WI38 (cell line): ENCODE results near the gene STOML1.

Experiments used
- H3K4me3 ChIP-seq: 2 replicates; pipeline ENCODE4 v1.5.1; 2011; ENCODE audit warnings: low read depth, mild to moderate bottlenecking, control low read depth, low read length
- TF ChIP-seq, protein P1 (sequence below): IDR thresholded peaks from 2 replicates; pipeline ENCODE4 v1.5.1; 2012; ENCODE audit warnings: low read depth, mild to moderate bottlenecking, control low read depth, low read length

STOML1 gene

GRCh38 chr15:73959801-73960200, 32.3 kb downstream of the STOML1 start:
- TF ChIP-seq, protein P1, sequence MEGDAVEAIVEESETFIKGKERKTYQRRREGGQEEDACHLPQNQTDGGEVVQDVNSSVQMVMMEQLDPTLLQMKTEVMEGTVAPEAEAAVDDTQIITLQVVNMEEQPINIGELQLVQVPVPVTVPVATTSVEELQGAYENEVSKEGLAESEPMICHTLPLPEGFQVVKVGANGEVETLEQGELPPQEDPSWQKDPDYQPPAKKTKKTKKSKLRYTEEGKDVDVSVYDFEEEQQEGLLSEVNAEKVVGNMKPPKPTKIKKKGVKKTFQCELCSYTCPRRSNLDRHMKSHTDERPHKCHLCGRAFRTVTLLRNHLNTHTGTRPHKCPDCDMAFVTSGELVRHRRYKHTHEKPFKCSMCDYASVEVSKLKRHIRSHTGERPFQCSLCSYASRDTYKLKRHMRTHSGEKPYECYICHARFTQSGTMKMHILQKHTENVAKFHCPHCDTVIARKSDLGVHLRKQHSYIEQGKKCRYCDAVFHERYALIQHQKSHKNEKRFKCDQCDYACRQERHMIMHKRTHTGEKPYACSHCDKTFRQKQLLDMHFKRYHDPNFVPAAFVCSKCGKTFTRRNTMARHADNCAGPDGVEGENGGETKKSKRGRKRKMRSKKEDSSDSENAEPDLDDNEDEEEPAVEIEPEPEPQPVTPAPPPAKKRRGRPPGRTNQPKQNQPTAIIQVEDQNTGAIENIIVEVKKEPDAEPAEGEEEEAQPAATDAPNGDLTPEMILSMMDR, result no peak
- no peak overlapping the region for H3K4me3 ChIP-seq

- no peak overlapping the region for H3K4me3 ChIP-seq
- TF ChIP-seq, protein P1, result no peak
Observed at GRCh38 chr15:73959012-73959581, 33.0 kb downstream of the STOML1 start.

DNA sequence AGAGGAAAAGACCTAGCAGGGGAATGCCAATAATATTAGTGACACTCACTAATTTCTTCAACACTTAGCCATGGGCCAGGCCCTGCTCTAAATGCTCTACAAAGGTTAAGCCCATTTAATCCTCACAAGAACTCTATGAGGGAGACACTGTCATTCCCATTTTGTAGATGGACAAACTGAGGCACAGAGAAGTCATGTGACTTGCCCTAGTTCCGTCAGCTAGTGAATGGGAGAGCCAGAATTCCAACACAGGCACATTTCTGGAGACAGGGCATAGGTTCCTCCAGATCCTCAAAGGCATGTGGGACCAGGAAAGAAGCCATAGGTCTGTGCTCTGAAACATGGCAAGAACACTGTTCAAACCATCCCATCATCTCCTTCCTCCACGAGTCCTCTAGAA, 34.3 kb downstream of the STOML1 start:
- H3K4me3 ChIP-seq, result no peak overlapping the region
- TF ChIP-seq, protein P1, result no peak

GRCh38 chr15:73957276-73957675, 34.8 kb downstream of the STOML1 start:
- no peak overlapping the region for H3K4me3 ChIP-seq
- TF ChIP-seq, protein P1, result no peak

DNA sequence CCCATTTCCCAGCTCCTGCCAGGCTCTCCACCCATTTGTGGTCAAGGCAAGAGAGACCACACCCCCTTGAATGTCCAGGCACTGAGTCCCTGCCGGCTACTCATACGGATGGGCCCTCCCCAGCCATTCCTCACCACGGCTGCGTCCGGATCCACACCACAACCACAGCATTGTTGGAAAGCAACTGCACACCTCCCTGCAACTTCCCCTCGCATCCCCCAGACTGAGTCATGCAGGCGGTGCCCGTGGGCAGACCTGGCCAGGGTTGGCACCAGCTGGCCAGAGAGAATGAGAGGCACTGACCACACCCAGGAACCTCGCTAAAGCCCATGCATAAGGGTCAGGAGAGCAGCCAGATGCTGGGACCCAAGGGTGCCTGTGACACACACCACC, 35.4 kb downstream of the STOML1 start:
- no peak overlapping the region for H3K4me3 ChIP-seq
- TF ChIP-seq, protein P1, result no peak

DNA sequence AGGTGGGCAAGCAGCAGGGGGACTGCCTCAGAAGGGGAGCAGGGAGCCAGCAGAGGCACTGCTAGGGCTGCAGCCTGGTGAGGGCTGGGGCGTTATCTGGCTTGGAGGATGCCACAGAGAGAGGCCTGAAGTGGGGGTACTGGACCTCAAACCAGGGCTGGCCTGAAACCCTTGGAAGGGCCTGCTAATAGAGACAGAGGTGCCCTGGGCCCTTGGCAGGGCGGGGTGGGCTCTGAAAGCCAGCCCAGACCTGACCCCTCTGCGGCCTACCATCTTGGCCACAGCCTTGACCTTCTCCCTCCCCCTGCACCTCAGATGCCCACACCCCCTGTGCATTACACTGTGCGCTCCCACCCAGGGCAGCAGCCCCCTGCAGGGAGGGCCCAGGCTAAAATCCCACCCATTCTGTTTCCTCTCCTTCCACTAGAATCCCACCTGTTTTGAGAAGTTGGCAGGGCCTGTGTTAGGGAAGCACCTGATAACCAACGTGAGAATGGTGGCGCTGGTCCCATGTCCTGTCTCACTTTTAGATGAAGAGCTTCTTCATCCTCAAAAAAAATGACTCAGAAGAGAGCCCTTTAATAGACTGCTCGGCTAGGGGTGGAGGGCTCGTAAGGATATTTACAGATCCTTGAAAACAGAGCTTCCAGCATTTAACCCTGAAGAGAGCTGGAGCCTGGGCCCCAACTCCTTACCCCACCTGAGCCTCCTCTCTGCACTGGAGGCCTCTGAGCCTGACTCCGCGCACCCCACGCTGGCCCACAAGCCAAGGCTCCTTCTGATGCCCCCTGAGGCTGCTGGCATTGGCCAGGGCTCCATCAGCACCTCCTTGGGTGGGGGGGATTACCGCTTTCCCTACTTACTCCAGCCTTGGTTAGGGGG, 36.0 kb downstream of the STOML1 start:
- no peak overlapping the region for H3K4me3 ChIP-seq
- TF ChIP-seq, protein P1, result no peak

GRCh38 chr15:73955326-73955725, 36.8 kb downstream of the STOML1 start:
- TF ChIP-seq, protein P1, result no peak
- H3K4me3 ChIP-seq, result no peak overlapping the region
